ENCODE measurements around the gene MACROD2.

- TF ChIP-seq SMC3 (conservative IDR thresholded peaks at IDR 0.05; ENCODE audit: poor library complexity) (no peak), CTCF (IDR thresholded peaks at IDR 0.05; ENCODE audit: poor library complexity, severe bottlenecking) (no peak), EP300 (conservative IDR thresholded peaks at IDR 0.05; ENCODE audit: poor library complexity, severe bottlenecking) (no peak), EZH2 (IDR thresholded peaks at IDR 0.05; ENCODE audit: borderline replicate concordance, insufficient read depth, low read length, poor library complexity, severe bottlenecking) (no peak), RAD21 (conservative IDR thresholded peaks at IDR 0.05) (no peak), POLR2AphosphoS5 (IDR thresholded peaks at IDR 0.05) (no peak), REST (IDR thresholded peaks at IDR 0.05; ENCODE audit: borderline replicate concordance) (no peak), MXI1 (conservative IDR thresholded peaks at IDR 0.05; ENCODE audit: poor library complexity, severe bottlenecking) (no peak)
These were observed 955.8 kb downstream of the MACROD2 start for GRCh38 chr20:14951105-14951504.
